ENCODE measurements around the gene ASIC4.

Gene ASIC4

GRCh38 chr2:219520079-219520478, 5.8 kb downstream of the ASIC4 start:
- no peak for DNase-seq (ENCODE audit: low read depth)
- TF ChIP-seq CTCF (IDR thresholded peaks at IDR 0.05; ENCODE audit: control insufficient read depth, insufficient read depth, low read depth, low read length, missing control alignments) = no peak
- no peak overlapping the region for H3K4me3 ChIP-seq (ENCODE audit: control insufficient read depth, low read depth, low read length)

GRCh38 chr2:219521066-219521880, 7.0 kb downstream of the ASIC4 start:
- no peak overlapping the region for H3K4me3 ChIP-seq (ENCODE audit: control insufficient read depth, low read depth, low read length)
- no peak for DNase-seq (ENCODE audit: low read depth)
- TF ChIP-seq CTCF (IDR thresholded peaks at IDR 0.05; ENCODE audit: control insufficient read depth, insufficient read depth, low read depth, low read length, missing control alignments) = peak; percentile 87

GRCh38 chr2:219522111-219523030, 8.1 kb downstream of the ASIC4 start:
- no peak overlapping the region for H3K4me3 ChIP-seq (ENCODE audit: control insufficient read depth, low read depth, low read length)
- peak; percentile 48 for DNase-seq (ENCODE audit: low read depth)

GRCh38 chr2:219523031-219523671, 8.9 kb downstream of the ASIC4 start:
- DNase-seq (ENCODE audit: low read depth) = no peak
- TF ChIP-seq CTCF (IDR thresholded peaks at IDR 0.05; ENCODE audit: control insufficient read depth, insufficient read depth, low read depth, low read length, missing control alignments) = no peak
- no peak overlapping the region for H3K4me3 ChIP-seq (ENCODE audit: control insufficient read depth, low read depth, low read length)

More at GRCh38 chr2:219522111-219523030, 8.1 kb downstream of the ASIC4 start:
- TF ChIP-seq CTCF (IDR thresholded peaks at IDR 0.05; ENCODE audit: control insufficient read depth, insufficient read depth, low read depth, low read length, missing control alignments) = no peak

GRCh38 chr2:219524817-219525216, 10.5 kb downstream of the ASIC4 start:
- TF ChIP-seq CTCF (IDR thresholded peaks at IDR 0.05; ENCODE audit: control insufficient read depth, insufficient read depth, low read depth, low read length, missing control alignments) = no peak
- DNase-seq (ENCODE audit: low read depth) = no peak

GRCh38 chr2:219525533-219526232, 11.4 kb downstream of the ASIC4 start:
- DNase-seq (ENCODE audit: low read depth) = no peak
- TF ChIP-seq CTCF (IDR thresholded peaks at IDR 0.05; ENCODE audit: control insufficient read depth, insufficient read depth, low read depth, low read length, missing control alignments) = no peak
- H3K4me3 ChIP-seq (ENCODE audit: control insufficient read depth, low read depth, low read length) = no peak overlapping the region

More at GRCh38 chr2:219524817-219525216, 10.5 kb downstream of the ASIC4 start:
- no peak overlapping the region for H3K4me3 ChIP-seq (ENCODE audit: control insufficient read depth, low read depth, low read length)

All from AG09309 (cell line).